ENCODE results near the gene CCDC186.
"Not testable (repeated sequence)": the region's sequence is repeated elsewhere in the genome, so short reads cannot be mapped to it uniquely, and the experiment has no call there.

Gene CCDC186

GRCh38 chr10:114166494-114166893 lies 7.5 kb downstream of the CCDC186 start:
- peak overlapping the region; percentile 92 for H3K27ac ChIP-seq
- no peak for TF ChIP-seq CTCF (conservative IDR thresholded peaks at IDR 0.05)

GRCh38 chr10:114166043-114166442 lies 8.0 kb downstream of the CCDC186 start:
- TF ChIP-seq CTCF (conservative IDR thresholded peaks at IDR 0.05), result no peak
- peak overlapping the region; percentile 92 for H3K27ac ChIP-seq

GRCh38 chr10:114163062-114163461 lies 10.9 kb downstream of the CCDC186 start:
- TF ChIP-seq CTCF (conservative IDR thresholded peaks at IDR 0.05), result no peak
- peak overlapping the region; percentile 92 for H3K27ac ChIP-seq

- TF ChIP-seq CTCF (conservative IDR thresholded peaks at IDR 0.05), result no peak
- H3K27ac ChIP-seq, result no peak overlapping the region
Measured at GRCh38 chr10:114157912-114158311, 16.1 kb downstream of the CCDC186 start.

GRCh38 chr10:114151892-114152291 lies 22.1 kb downstream of the CCDC186 start:
- no peak for TF ChIP-seq CTCF (conservative IDR thresholded peaks at IDR 0.05)
- H3K27ac ChIP-seq, result no peak overlapping the region

- TF ChIP-seq CTCF (conservative IDR thresholded peaks at IDR 0.05), result no peak
- no peak overlapping the region for H3K27ac ChIP-seq
Measured at GRCh38 chr10:114151486-114151885, 22.5 kb downstream of the CCDC186 start.

- not testable (repeated sequence) for H3K27ac ChIP-seq
Measured at GRCh38 chr10:114149476-114149875, 24.5 kb downstream of the CCDC186 start.

- H3K27ac ChIP-seq, result peak overlapping the region; percentile 66
- no peak for TF ChIP-seq CTCF (conservative IDR thresholded peaks at IDR 0.05)
Measured at GRCh38 chr10:114143160-114143559, 30.8 kb downstream of the CCDC186 start.
